Lower leg skin (tissue), 4 donors: ENCODE measurements around the gene PQBP1. TPM values are rescaled to one million over a fixed set of nuclear protein-coding genes. Genes with fewer than 3 reads are reported as not detected.

ENCODE experiments used
- DNase-seq, 2 donors: peaks; one replicate each; pipeline ENCODE4 v3.0.0-alpha.2; 2019; ENCODE audit warnings: low spot score in 2 of 2
- H3K4me3 ChIP-seq: fragments of 200-600 bp; sonication (generic); 2 replicates; pipeline ENCODE4 v1.5.1; 2017; ENCODE audit warnings: mild to moderate bottlenecking, low read depth; ENCODE audit not compliant: poor library complexity, severe bottlenecking
- POLR2A ChIP-seq, 2 donors: fragments of 450-650 bp; IDR thresholded peaks; one replicate each; pipeline ENCODE4 v1.6.1; 2016 to 2017; ENCODE audit warnings: antibody characterized with exemption in 2 of 2, mild to moderate bottlenecking in 1 of 2, moderate library complexity in 1 of 2
- WGBS, 2 donors: methylation state at CpG; one replicate each; pipeline ENCODE4 v1.1.5; 2018; 5-methylcytosine and 5-hydroxymethylcytosine counted together
- intact Hi-C: fragments of 100-400 bp; cut with DNase I; formaldehyde crosslinking; loops from one replicate; pipeline ENCODE4 v1.15.0; 2023; ENCODE audit warnings: low total_unique reads
- total RNA-seq, 4 donors: library from RNA; depleted of rRNA; stranded (reverse); fragments of >200 nt; gene quantifications; one replicate each; pipeline ENCODE4 v1.1.0, GENCODE V29; 2016
- TF ChIP-seq, protein P1 (sequence below), 3 donors: fragments of 450-650 bp; IDR thresholded peaks; one replicate each; pipeline ENCODE4 v1.5.1; 2016; ENCODE audit warnings: antibody characterized with exemption in 3 of 3, mild to moderate bottlenecking in 3 of 3, moderate library complexity in 2 of 3

Gene PQBP1
- total RNA-seq, 4 donors from 2014 or later, result 68.0 to 88.6 (median 73.6) TPM

DNA sequence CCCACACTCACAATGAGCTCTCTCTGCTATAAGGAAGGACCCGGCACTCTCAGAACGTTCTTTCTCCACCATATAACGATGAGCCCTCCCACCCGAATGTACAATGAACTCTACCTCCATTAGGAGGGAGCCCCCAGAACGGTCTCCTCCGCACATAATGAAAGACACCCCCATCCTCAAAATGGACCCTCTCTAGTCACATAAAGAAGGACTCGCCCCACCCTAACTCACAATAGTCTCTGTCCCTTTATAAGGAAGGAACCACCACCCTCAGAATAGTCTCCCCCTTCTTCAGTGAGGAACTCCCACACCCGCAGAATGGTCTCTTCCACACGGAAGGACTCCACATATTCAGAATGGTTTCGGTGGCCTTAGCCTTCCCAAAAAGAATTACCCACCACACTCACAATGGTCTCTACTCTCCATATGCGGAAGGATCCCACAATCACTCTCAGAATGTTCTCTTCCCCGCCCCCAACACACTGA lies 13.2 kb downstream of the PQBP1 start:
- no peak for DNase-seq
- TF ChIP-seq, protein P1, sequence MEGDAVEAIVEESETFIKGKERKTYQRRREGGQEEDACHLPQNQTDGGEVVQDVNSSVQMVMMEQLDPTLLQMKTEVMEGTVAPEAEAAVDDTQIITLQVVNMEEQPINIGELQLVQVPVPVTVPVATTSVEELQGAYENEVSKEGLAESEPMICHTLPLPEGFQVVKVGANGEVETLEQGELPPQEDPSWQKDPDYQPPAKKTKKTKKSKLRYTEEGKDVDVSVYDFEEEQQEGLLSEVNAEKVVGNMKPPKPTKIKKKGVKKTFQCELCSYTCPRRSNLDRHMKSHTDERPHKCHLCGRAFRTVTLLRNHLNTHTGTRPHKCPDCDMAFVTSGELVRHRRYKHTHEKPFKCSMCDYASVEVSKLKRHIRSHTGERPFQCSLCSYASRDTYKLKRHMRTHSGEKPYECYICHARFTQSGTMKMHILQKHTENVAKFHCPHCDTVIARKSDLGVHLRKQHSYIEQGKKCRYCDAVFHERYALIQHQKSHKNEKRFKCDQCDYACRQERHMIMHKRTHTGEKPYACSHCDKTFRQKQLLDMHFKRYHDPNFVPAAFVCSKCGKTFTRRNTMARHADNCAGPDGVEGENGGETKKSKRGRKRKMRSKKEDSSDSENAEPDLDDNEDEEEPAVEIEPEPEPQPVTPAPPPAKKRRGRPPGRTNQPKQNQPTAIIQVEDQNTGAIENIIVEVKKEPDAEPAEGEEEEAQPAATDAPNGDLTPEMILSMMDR (IDR thresholded peaks at IDR 0.05), result no peak
- no peak for TF ChIP-seq POLR2A (IDR thresholded peaks at IDR 0.05)
- H3K4me3 ChIP-seq, result peak overlapping the region; percentile 25
- WGBS, 2 donors, result 0 to 41% methylated on average over 11 to 12 of the region's 12 CpGs
- intact Hi-C loops, result no loop called here

DNA sequence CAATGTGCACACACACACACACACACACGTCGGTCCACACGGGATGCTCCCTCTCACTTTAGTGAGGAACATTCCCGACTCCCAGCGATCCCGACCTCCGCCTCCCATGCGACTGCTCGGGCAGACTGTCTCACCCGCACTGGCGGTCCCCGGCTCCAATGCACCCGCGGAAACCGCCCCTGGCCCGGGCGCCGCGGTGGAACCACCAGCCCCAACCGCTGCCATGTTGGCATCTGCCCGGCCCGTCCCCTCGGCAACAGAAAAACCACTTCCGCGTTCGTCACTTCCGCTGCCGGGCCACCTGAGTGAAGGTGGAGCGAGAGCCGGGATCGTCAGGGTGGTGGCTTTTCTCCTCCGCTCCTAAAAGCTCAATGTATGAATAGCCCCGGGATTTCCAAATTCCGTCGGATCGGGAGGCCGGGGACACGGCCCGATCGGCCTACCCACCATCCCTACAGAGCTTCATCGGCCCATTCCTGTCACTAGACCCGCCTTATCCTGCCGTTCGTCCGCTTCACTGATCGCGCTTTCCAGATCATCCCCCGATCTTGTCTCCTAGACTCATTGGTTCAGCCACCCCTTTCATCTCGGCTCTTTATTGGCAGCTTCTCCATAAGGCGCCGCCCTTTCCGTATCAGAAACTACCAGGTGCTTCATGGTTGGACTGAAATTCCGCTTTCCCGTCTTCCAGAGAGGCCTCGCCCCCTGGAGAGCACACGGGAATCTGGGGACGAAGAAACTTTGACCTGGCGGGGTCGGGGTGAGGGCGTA lies 13.9 kb downstream of the PQBP1 start, which contains the start of gene SLC35A2:
Gene SLC35A2, minus strand, starts transcription at position 235 of the 771 bp plus-strand sequence. Its CDS starts 10 bp downstream, at position 225.
- peak within 1 kb of the TSS; percentile 25 for H3K4me3 ChIP-seq
- peak; percentile 73 to 96 for DNase-seq
- TF ChIP-seq POLR2A (IDR thresholded peaks at IDR 0.05), result peak in 1 of 2 donors; percentile 17
- TF ChIP-seq, protein P1 (IDR thresholded peaks at IDR 0.05), result no peak
- 1 to 37% methylated on average over 29 to 58 of the region's 60 CpGs for WGBS, 2 donors
- intact Hi-C loops, result no loop called here

DNA sequence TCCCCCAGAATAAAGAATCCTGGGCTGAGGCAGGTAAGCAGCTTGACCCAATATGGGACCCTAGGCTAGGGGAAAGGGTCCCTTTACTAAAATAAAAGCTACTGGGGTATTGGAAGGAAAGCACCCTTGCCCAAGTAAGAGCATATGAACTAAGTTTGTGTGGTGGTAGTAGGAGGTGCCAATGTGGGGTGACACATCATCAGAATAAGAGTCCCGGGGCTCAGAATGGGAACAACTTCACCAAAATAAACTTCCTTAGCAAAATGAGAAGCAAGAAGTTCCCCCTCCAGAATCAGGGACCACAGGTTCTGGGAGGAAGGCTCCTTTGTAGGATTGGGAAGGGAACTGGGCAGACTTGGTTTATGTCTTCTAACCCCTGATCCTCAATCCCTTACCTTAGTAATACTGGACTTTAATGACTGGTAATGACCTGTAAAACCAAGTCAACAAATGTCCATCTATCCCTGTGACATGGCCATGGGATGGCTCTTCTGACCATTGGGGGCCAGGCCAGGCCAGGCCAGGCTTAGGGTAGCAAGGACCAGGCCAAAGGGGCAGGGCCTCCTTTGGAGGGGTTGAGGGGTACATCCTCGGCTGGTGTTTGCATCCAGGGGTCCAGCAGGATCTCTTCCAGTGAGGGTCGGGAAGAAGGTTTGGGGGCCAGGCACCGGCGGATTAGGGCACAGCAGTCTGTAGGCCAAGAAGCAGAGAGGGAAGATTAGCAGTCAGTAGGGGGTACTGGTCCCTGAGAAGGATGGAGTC lies 16.1 kb downstream of the PQBP1 start:
- TF ChIP-seq, protein P1 (IDR thresholded peaks at IDR 0.05), result no peak
- TF ChIP-seq POLR2A (IDR thresholded peaks at IDR 0.05), result no peak
- WGBS, 2 donors, result 84 to 86% methylated on average over 2 to 5 of the region's 5 CpGs
- no peak overlapping the region for H3K4me3 ChIP-seq
- DNase-seq, result no peak
- intact Hi-C loops, result no loop called here

DNA sequence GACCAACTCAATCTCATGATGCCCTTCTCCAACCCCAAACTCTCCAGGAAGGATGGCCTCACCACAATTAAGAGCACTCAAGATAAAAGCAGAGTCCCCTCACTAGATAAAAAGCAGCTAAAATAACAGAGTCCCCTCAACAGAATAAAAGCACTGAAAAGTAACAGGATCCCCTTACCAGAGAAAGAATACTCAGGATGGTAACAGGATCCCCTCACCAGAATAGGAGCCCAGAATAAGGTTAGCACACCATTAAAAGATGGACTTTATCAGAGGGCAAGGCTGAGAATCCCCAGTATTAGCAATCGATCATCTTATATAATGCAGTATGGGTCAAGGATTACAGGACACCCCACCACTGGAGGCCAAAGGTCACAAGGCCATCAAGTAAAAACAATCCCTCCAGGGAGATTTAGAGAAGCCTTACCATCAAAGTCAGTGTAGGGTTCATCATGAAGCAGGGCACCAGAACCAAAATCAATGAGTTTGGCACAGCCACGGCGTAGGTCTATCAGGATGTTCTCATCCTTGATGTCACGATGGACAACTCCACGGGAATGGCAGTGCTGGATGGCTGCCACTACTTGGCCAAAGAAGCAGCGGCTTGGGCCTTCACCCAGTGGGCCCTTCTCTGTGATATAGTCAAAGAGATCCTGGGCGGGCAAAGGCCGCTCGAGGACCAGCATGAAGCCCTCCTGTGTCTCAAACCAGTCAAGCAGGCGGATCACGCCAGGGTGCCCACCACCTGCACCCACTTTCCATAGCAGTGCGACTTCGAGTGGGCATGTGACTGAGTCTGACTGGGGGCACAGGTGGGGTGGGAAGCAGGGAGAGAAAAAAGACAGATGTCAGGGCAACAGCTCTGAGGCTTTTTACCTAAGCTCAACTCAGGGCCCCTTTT lies 17.1 kb downstream of the PQBP1 start:
- H3K4me3 ChIP-seq, result no peak overlapping the region
- intact Hi-C loops, result no loop called here
- no peak for DNase-seq
- 87 to 93% methylated on average over 12 to 13 of the region's 13 CpGs for WGBS, 2 donors
- TF ChIP-seq POLR2A (IDR thresholded peaks at IDR 0.05), result no peak
- TF ChIP-seq, protein P1 (IDR thresholded peaks at IDR 0.05), result no peak
